HG03520 (cell line): ENCODE results near the gene TANC1.

Source experiments
- ATAC-seq: cut with Tn5 transposase; IDR thresholded peaks from one replicate; pipeline ENCODE4 v1.9.1; 2021; ENCODE audit warnings: mild to moderate bottlenecking, moderate library complexity; ENCODE audit not compliant: unreplicated experiment

Gene TANC1

DNA sequence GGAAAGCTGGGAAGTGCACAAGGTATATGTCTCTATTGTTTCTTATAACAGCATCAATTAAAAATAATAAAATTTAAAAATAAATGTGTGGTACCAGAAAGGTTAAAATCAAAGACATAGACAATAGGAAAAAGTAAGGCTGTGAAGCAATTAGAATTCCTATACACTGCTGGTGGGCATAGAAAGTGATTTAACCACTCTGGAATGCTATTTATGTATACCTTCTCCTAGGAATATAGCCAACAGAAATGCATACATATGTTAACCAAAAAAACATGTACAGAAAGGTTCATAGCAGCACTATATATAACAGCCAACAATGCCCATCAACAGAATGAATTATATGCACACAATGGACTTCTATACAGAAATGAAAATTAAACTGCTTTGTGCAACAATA is 275.1 kb downstream of the TANC1 start:
- ATAC-seq = no peak

DNA sequence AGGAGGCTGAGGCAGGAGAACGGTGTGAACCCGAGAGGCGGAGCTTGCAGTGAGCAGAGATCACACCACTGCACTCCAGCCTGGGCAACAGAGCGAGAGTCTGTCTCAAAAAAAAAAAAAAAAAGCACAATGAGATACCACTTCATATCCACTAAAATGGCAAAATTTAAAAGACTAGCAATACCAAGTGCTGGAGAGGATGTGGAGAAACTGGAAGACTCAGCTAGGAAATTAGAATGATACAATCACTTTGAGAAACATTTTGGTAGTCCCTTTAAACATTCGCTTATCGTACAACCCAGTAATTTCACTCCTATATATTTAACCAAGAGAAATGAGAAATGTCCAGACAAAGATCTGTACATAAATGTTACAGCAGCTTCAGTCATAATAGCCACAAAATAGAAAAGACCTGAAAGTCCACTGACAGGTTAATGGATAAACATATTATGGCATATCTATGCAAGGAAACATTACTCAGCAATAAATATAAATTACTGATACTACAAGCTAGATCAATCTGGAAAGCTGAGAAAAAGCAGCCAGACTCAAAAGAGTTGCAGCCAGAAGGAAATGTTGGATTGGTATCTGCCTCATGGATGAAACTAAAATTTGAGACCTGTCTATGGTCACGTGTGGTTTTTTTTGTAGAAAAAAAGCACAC is 278.0 kb downstream of the TANC1 start:
- ATAC-seq = no peak

DNA sequence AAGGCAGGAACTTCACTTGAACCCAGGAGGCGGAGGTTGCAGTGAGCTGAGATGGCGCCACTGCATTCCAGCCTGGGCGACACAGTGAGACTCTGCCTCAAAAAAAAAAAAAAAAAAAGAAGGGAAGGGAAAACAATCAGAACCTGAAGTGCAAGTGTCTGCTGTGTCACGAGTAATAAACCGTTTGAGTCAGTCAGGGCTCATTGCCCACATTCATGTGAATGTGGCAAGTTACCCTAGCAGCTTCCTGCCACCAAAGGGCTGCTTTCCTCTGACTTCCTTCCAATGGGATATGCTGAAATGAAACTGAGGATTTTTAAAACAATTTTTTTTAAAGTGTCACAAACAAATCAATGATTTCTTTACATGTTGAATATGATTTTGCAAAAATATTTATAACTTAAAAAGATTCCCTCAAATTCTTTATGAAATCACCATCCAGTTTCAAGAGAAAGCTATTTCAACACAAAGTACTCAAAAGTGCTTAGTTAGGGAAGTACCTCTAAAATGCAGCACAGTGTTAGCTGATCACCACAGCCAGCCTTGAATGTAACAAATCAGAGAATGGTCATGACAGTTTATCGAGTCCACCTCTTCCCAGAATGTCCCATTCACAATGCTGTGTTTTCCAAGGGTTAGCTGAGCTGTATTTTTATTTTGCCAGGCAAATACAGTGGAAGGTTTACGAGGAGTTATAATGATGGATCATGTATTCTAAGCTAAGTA is 281.7 kb downstream of the TANC1 start:
- ATAC-seq = no peak

DNA sequence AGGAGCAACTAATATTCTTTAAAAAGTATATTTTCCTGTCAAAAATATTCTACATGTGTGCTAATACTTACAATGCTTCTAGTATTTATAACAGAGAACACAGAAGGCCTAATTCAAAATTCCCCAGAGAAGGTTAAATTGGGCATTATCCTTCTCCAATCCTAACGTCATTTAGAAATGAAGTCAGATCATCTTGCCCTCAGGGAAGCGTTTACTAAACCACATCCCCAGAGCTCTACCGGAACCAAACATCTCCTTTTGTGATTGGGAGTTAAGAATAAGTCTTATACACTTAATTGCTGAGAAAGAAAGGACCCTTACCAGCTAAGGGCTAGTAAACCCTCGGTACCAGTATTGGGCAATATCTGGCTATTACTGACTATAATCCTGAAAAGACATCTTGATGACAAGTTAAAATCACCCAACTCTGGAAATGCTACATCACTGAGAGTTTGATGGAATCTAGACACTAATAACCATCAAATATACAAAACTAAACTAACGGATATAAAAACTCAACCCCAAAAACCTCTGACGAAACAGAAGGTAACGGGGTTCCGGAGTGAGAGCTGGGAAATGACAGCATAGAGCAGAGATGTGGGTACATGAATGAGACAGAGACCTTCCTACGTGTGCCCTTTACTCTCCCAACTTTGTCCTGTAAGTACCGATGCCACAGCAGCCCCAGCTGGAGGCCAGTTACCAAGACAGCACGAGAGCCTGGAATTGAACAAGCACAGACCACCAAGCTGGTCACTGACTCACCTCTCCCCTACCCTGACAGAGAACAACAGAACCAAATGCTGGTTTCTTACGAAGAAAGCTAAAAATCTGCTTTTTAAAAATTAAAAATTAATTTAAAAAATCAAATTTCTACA is 283.1 kb downstream of the TANC1 start:
- no peak for ATAC-seq

DNA sequence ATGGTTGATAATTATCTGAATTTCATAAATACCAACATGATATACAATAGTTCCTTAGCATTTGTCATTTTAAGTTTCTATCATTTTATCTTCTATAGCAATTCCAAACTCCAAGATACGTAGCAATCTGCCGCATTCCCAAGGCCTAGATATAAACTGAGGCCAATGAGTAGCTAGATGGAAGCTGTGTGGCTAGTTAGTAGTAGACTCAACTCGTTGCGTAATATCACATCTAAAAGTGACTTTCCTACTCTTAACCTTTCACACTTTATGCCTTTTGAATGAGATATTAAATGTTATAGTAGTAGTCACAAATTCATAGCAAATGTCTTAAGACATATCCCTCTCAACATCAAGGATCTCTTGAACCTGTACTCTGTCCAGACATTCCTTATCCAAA is 284.5 kb downstream of the TANC1 start:
- no peak for ATAC-seq

DNA sequence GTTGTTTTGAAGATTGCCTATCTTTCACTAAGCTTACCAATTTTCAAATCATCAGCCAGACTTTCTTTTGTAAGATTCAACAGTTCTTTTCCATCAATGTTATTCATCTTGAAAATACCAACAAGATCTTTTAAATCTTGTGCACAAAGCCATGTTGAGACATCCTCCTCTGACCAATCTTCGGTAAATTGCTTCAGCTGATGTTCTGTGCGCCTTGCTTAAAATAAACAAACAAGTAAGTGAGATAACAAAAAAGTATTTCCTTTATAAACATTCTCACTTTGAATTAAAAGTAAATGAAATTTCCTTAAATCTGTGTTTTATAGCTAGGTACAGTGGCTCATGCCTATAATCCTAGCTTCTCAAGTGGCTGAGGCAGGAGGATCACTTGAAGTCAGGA is 287.7 kb downstream of the TANC1 start:
- ATAC-seq = no peak

DNA sequence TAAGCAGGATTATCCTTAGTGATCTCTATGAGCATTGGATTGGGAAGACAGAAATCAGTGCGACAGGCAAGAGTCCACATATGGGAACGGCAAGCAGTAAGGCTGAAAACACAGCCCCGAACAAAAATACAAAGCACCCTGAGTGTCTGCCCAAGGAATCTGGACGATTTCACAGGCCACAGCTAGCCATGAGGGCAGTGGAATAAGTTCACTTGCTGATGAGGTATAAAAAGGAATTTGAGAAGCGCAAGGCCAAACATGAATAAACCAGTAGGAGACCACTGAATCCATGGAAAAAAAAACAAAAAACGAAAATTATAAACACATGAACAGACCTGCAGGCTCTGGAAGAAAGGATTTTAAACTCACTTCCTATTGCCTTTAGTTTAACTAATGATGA is 293.8 kb downstream of the TANC1 start:
- ATAC-seq = no peak

DNA sequence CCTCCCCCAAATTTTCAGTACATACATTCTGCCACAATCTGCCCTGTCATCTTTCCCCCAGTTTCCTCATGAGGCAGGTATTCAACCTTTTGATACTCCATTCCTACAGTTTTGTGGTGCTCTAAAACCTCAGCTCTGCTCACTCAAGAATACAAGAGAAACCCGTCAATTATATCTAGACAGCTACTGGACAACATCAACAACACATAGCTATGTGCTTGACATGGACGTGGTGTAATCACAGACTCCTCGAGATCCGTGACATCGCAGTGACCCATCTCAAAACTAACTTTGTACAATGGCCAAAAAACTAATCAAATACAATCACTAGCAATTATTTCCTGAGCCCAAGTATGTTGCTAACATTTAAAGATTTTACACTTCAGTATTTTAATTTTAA is 294.5 kb downstream of the TANC1 start:
- no peak for ATAC-seq

DNA sequence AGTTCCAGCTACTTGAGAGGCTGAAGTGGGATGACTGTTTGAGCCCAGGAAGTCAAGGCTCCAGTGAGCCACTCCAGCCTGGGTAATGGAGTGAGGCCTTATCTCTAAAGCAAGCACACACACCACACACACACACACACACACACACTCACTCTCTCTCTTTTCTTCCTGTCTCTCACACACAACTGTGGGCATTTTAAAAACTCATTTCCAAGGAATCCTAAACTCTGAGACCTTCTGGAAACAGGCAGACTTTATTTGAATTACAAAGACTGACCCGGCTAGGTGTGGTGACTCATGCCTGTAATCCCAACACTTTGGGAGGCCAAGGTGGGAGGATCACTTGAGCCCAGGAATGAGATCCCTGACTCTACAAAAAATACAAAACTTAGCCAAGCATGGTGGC is 296.7 kb downstream of the TANC1 start:
- no peak for ATAC-seq

DNA sequence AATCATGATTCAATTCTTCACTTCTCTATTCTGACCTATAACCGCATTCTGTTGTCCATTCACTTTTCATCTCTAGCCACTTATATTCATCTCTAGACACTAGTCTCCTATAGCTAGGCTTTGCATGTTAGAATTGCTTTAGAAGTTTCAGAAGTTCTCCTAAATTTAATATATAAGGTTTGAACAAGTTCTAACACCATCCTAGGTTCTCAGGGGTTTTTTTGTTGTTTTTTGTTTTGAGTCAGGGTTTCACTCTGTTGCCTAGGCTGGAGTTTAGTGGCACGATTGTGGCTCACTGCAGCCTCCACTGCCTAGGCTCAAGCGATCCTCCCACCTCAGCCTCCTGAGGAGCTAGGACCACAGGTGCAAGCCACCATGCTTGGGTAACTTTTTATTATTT is 298.1 kb downstream of the TANC1 start:
- ATAC-seq = peak; percentile 56

DNA sequence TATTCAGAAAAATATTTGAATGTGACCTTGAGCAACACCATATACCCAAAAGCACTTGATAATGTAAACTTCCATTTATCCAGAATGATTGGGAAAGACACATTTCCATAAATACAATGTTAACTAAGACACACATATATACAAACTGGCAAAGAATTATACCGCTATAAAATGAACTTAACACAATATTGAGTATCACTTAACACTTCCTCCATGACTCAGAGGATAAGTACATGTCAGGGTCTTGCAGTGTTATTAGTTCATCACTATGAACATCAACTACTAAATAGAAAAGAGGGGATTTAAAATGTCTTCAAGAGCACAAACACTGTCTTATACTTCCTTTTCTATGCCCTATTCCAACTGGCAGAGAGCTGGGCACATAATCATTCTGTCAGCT is 299.5 kb downstream of the TANC1 start:
- ATAC-seq = no peak

DNA sequence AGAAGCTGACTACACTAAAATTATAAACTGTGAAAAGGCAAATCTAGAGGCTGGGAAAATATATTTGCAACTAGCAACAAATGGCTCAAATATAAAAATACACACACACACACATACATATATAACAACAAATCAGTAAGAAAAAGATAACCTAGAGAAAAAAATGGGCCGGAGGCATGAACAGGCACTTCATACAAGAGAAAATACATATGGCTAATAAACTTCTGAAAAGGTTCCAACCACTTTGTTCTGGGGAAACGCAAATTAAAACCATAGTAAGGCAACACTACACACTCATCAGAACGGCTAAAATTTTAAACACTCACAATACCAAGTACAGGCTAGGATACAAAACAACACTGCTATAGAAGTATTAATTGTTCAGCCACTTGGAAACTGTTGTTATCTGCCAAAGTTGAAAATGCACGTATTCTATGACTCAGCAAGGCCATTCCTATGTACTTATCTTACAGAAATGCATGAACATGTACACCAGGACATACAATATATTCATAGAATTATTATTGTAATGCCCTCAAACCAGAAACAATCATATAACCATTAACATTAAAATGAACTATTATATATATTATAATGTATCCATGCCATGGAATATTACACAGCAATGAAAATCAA is 302.4 kb downstream of the TANC1 start:
- ATAC-seq = no peak

DNA sequence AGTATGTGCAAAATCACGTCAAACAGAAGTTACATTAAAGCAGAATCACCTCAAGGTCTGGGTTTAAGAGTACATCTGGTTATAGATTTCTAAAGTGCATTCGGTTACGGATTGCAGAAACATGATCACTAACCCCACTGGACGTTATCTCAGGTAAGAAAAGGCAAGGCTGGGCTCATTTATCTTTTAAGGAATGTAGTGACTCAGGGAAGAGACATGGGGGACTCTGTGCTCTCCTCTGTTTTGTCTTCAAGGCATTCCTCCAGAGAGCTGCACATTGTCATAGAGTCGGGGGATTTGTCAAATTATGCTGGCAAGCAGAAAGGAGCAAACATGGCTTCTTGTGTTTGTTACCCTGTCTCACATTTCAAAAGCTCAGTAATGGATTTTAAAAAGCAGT is 303.7 kb downstream of the TANC1 start:
- no peak for ATAC-seq

DNA sequence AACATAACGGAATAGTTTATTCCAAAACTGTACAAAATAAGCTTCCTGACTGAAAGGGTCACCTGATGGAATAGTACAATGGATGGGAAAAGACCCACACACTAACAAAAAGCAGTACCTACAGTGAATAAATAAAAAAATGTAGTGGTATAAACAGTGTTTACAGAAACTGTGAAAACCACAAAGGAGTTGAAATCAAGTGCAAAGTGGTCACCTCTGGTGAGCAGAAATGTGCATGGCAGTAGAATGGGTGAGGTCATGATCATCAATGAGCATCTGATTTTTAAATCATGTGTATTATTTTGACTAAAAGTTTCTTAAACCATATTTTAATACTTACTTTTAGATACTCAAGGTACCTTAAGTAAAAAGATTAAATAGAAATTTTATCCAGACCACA is 306.7 kb downstream of the TANC1 start:
- ATAC-seq = no peak

DNA sequence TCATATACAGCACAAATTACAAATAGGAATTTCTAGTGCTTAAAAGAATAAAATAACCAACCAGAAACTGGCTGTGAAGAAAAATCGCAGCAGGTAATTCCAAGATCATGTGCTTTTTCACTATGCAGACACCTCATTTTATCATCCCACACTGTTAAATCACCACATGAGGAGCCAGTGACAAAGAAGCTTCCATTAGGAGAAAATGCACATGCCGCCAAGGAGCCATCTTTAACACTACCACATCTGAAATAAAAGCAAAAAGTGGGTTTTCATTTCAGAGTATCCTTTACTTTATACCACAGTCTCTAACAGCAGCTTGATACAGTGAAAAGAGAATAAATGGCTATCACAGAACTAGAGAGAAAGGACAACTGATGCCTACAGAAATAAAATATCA is 311.3 kb downstream of the TANC1 start:
- no peak for ATAC-seq

DNA sequence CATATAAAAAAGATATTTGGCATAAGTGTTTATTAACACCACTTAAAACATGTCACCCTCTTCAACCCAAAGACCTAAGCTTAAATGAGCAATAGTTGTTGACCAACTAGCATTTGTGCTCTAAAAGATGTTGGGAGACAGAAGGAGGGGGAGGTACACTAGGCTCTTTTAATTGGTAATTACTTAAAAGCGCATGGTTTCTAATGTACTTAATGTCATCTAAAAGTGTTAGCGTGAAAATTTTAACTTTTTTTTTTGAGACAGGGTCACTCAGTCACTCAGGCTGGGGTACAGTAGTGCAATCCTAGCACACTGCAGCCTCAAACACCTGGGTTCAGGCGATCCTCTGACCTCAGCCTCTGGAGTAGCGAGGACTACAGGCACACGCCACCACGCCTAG is 312.6 kb downstream of the TANC1 start:
- ATAC-seq = no peak
